K562 (cell line): ENCODE results near the gene NEDD4L. TPM values are rescaled to one million over a fixed set of nuclear protein-coding genes. Genes with fewer than 3 reads are reported as not detected.

Experiments used
- ATAC-seq: fragments of 200-7000 bp; cut with Tn5 transposase; 3 replicates; pipeline ENCODE4 v1.9.1; 2020; ENCODE audit warnings: moderate library complexity
- BruUV-seq: library from RNA; stranded (reverse); fragments of 400-500 nt; replicated peaks from 2 replicates; lab custom pipeline; 2021; lab: Mats Ljungman, UMichigan
- CTCF ChIA-PET: fragments of 300-600 bp; formaldehyde crosslinking; extraction: SDS; loops from one replicate; lab custom pipeline; 2021; ENCODE audit warnings: low intra/inter-chr PET ratio; lab: Yijun Ruan, JAX
- POLR2A ChIA-PET: fragments of 300-600, 350-650 bp; sonication (Branson Sonifier 250); formaldehyde crosslinking; extraction: SDS; loops from one replicate; lab custom pipeline; 2021; ENCODE audit warnings: antibody characterized with exemption, inconsistent platforms; lab: Yijun Ruan, JAX
- DNase-seq, 4 experiments: peaks; one replicate each; pipeline versions ENCODE4 v3.0.0 to v3.0.0-alpha.2; 2011 to 2018; ENCODE audit warnings: low spot score in 3 of 4, mixed read lengths in 3 of 4; ENCODE audit errors: extremely low read depth in 1 of 4
- FAIRE-seq: peaks from 2 replicates; lab custom pipeline; 2011; peaks lifted over from hg19 to GRCh38; lab: Jason Lieb, UNC
- H2AFZ ChIP-seq: 2 replicates; pipeline ENCODE4 v1.6.0; 2011; ENCODE audit warnings: low read depth, low read length, control low read depth, inconsistent platforms
- H3K27ac ChIP-seq: fragments of 200-600 bp; 3 replicates; pipeline ENCODE4 v1.8.0; 2011; ENCODE audit warnings: low read depth, mild to moderate bottlenecking, control low read depth, inconsistent platforms, low read length, moderate library complexity, mixed read lengths; ENCODE audit errors: extremely low read depth
- H3K27me3 ChIP-seq, 2 experiments: fragments of 300-600 bp in 1 of 2; 2 replicates in 1 of 2; 3 replicates in 1 of 2; pipeline versions ENCODE4 v1.6.0 to v1.8.0; 2011; ENCODE audit warnings: inconsistent platforms in 2 of 2, low read length in 2 of 2, mild to moderate bottlenecking in 1 of 2, mixed read lengths in 1 of 2, moderate library complexity in 1 of 2; ENCODE audit not compliant: control insufficient read depth in 2 of 2, insufficient read depth in 2 of 2
- H3K36me3 ChIP-seq: fragments of 300-600 bp; 3 replicates; pipeline ENCODE4 v1.8.0; 2011; ENCODE audit warnings: mild to moderate bottlenecking, low read length, inconsistent platforms; ENCODE audit not compliant: control insufficient read depth, insufficient read depth
- H3K4me1 ChIP-seq, 2 experiments: fragments of 200-600 bp in 1 of 2; replicated peaks in 1 of 2; 2 replicates in 1 of 2; 3 replicates in 1 of 2; pipeline versions ENCODE4 v1.5.1 to v1.8.0; 2011; ENCODE audit warnings: inconsistent platforms in 2 of 2, low read length in 2 of 2, mild to moderate bottlenecking in 1 of 2, mixed read lengths in 1 of 2, moderate library complexity in 1 of 2; ENCODE audit not compliant: control insufficient read depth in 2 of 2, insufficient read depth in 2 of 2
- H3K4me2 ChIP-seq: 2 replicates; pipeline ENCODE4 v1.6.1; 2011; ENCODE audit warnings: low read length, control low read depth, inconsistent platforms, mixed read lengths; ENCODE audit not compliant: insufficient read depth
- H3K4me3 ChIP-seq: fragments of 200-600 bp; sonication (generic), shearing (Covaris generic); 2 replicates; pipeline ENCODE4 v1.5.1; 2016; ENCODE audit warnings: control low read depth, inconsistent platforms
- H3K79me2 ChIP-seq: fragments of 200-600 bp; 3 replicates; pipeline ENCODE4 v1.8.0; 2011; ENCODE audit warnings: low read length, inconsistent platforms; ENCODE audit not compliant: control insufficient read depth, insufficient read depth
- H3K9ac ChIP-seq, 2 experiments: 2 replicates each; pipeline versions ENCODE4 v1.6.0 to v1.6.1; 2011; ENCODE audit warnings: low read depth in 2 of 2, low read length in 2 of 2, control low read depth in 1 of 2, inconsistent platforms in 1 of 2, mild to moderate bottlenecking in 1 of 2, mixed read lengths in 1 of 2; ENCODE audit not compliant: insufficient read depth in 1 of 2
- H3K9me1 ChIP-seq: one replicate; pipeline ENCODE4 v1.6.0; 2011; ENCODE audit warnings: inconsistent platforms, mild to moderate bottlenecking, low read length, moderate library complexity; ENCODE audit not compliant: control insufficient read depth, insufficient read depth
- H3K9me3 ChIP-seq: replicated peaks from 2 replicates; pipeline ENCODE4 v1.5.1; 2011; ENCODE audit warnings: low read depth, low read length, inconsistent platforms; ENCODE audit not compliant: control insufficient read depth, insufficient read depth
- H4K20me1 ChIP-seq: replicated peaks from 2 replicates; pipeline ENCODE4 v1.6.1; 2011; ENCODE audit warnings: low read length, inconsistent platforms, mixed read lengths; ENCODE audit not compliant: control insufficient read depth, insufficient read depth
- AFF4 ChIP-seq: sonication (generic); formaldehyde crosslinking; IDR thresholded peaks from 2 replicates; pipeline ENCODE4 v1.8.0; 2023; ENCODE audit warnings: mild to moderate bottlenecking, missing genetic modification reagents
- CEBPG ChIP-seq, 3 experiments: fragments of 200-800 bp in 1 of 3; sonication (Bioruptor generic) in 1 of 3; sonication (generic) in 1 of 3; formaldehyde crosslinking in 1 of 3; IDR thresholded peaks in 2 of 3; conservative IDR thresholded peaks in 1 of 3; 2 replicates each; pipeline versions ENCODE4 v1.6.1 to v1.8.0; 2016 to 2022; ENCODE audit warnings: missing compliant biosample characterization in 2 of 3, missing genetic modification characterization in 2 of 3, mild to moderate bottlenecking in 1 of 3, missing genetic modification reagents in 1 of 3
- HNRNPLL ChIP-seq: fragments of 200-400 bp; formaldehyde crosslinking; IDR thresholded peaks from 2 replicates; pipeline ENCODE4 v1.6.1; 2017; ENCODE audit warnings: low read length, low read depth, mild to moderate bottlenecking; ENCODE audit not compliant: poor library complexity, severe bottlenecking
- SRSF3 ChIP-seq: fragments of 200-400 bp; formaldehyde crosslinking; IDR thresholded peaks from 2 replicates; pipeline ENCODE4 v1.6.1; 2016; ENCODE audit warnings: mild to moderate bottlenecking, low read length, moderate library complexity; ENCODE audit not compliant: insufficient read depth
- WGBS: fragments of 100-300 bp; shearing (Covaris generic); methylation state at CpG from one replicate; pipeline ENCODE4 v1.1.6; 2016; ENCODE audit warnings: low coverage, mixed read lengths; ENCODE audit not compliant: insufficient coverage; ENCODE audit errors: missing lambda C conversion rate; 5-methylcytosine and 5-hydroxymethylcytosine counted together
- in situ Hi-C: fragments of 300-500 bp; cut with MboI; formaldehyde crosslinking; loops from 4 replicates; pipeline ENCODE4 v1.15.0; 2018; ENCODE audit warnings: inconsistent platforms, mixed read lengths
- intact Hi-C: fragments of 100-400 bp; cut with micrococcal nuclease; formaldehyde crosslinking; loops from 2 replicates; pipeline ENCODE4 v1.14.2; 2022
- polyA plus RNA-seq, 8 experiments: library from polyadenylated mRNA; depleted of rRNA in 4 of 8; stranded (reverse) in 5 of 8; unstranded in 3 of 8; fragments of >200 nt; fragmentation: Nextera tagmentation in 2 of 8; fragmentation: Illumina TruSeq in 1 of 8; extraction: Ambion mirVana in 2 of 8; extraction: Trizol in 1 of 8; gene quantifications; 2 replicates each; pipeline versions ENCODE4 v1.2.1 to v1.2.3, GENCODE V29; 2011 to 2014; ENCODE audit warnings: inconsistent platforms in 1 of 8, missing spikeins in 1 of 8
- total RNA-seq, 7 experiments: library from RNA; depleted of rRNA in 6 of 7; stranded (reverse); fragments of >200 nt in 6 of 7; fragmentation: Illumina TruSeq in 2 of 7; extraction: Trizol in 2 of 7; gene quantifications; 2 replicates each; pipeline versions ENCODE4 v1.2.1 to v1.2.3, GENCODE V29; 2011 to 2021; ENCODE audit warnings: low replicate concordance in 1 of 7

The NEDD4L gene
- total and polyA plus RNA-seq, 9 of the 15 experiments (the other 6 are each of a cell fraction or from before 2014, with no cell fraction given): 8.1 to 33.4 (median 19.9) TPM

- Histone ChIP-seq H3K9me1 (no peaks in the 10 kb centered on the region), H3K79me2 (no peaks in the 10 kb centered on the region), H3K9me3 (no peaks in the 10 kb centered on the region), H3K27me3 (peaks cover 10 to 38% of the 10 kb centered on the region in 2 experiments; a peak in 4 of 5 replicates), H3K27ac (no peak overlapping the region), H3K36me3 (no peaks in the 10 kb centered on the region), H4K20me1 (no peaks in the 10 kb centered on the region), H2AFZ (no peak overlapping the region), H3K9ac (no peak overlapping the region), H3K4me3 (no peak overlapping the region), H3K4me2 (no peak overlapping the region), H3K4me1 (no peaks in the 10 kb centered on the region)
- BruUV-seq: no TSS peak
- in situ Hi-C loops (no loop called here), intact Hi-C loops (no loop called here)
- no peak for FAIRE-seq
- ChIA-PET CTCF (no interaction called here), POLR2A (interaction anchor here (0.9 kb wide), 1 partner anchor 12 kb away, joined by 6 read pairs; no protein-coding TSS in a partner anchor)
- no peak for TF ChIP-seq AFF4 (CRISPR knock-in tag)
- TF ChIP-seq SRSF3: no peak
- TF ChIP-seq CEBPG (CRISPR knock-in tag; IDR thresholded peaks at IDR 0.05): no peak
- TF ChIP-seq CEBPG (tag; conservative IDR thresholded peaks at IDR 0.05 in 1 of 2, IDR thresholded peaks at IDR 0.05 in 1 of 2): 0 out of 4 replicates have a peak, but pooled peaks of 1 of the 2 experiments have one; percentile 12
- TF ChIP-seq HNRNPLL: no peak
- WGBS: 0% methylated on average over 7 of the region's 7 CpGs
- no peak for ATAC-seq
- no peak for DNase-seq
Observed at GRCh38 chr18:58407263-58407648, 363.2 kb downstream of the NEDD4L start.
